GM19240 (cell line): ENCODE data around the gene TNFAIP2.

Experiments
- DNase-seq: peaks from one replicate; pipeline ENCODE4 v3.0.0; 2011; ENCODE audit warnings: low spot score; ENCODE audit not compliant: insufficient read length

Gene TNFAIP2

DNA sequence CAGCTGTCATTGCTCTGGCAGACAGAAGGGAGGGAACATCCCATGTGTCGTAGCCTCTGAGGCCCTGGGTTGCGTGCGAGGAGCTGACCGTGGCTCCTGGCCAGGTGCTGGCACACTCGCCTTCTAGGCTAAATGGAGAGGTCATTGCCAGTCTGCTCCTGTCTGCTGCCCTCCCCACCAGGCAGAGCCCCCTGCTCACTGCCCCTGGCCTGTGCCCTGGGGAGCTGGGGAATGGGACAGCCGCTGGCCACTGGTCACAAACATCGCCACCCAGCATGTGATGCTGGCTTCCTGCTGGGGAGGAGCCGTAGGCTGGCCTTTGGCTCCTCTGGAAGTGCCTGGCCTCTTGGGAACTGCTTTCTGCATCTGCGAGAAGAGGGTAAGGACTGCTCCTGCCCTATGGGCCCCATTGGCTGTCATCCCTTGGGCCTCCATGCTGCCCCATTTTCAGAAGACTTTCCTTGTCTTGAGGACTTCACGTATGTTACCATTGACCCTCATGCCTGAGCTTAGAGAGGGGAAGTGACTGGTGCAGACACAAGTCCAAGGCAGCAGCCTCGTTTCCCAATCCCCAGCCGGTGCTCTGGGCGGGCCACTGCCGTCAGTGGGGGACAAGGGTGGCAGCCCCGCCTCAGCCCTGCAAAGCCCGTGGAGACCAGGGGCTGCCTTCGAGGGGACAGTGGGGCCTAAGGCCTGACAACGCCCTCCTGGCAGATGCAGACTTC is 2.0 kb upstream of the TNFAIP2 start:
- DNase-seq: no peak

DNA sequence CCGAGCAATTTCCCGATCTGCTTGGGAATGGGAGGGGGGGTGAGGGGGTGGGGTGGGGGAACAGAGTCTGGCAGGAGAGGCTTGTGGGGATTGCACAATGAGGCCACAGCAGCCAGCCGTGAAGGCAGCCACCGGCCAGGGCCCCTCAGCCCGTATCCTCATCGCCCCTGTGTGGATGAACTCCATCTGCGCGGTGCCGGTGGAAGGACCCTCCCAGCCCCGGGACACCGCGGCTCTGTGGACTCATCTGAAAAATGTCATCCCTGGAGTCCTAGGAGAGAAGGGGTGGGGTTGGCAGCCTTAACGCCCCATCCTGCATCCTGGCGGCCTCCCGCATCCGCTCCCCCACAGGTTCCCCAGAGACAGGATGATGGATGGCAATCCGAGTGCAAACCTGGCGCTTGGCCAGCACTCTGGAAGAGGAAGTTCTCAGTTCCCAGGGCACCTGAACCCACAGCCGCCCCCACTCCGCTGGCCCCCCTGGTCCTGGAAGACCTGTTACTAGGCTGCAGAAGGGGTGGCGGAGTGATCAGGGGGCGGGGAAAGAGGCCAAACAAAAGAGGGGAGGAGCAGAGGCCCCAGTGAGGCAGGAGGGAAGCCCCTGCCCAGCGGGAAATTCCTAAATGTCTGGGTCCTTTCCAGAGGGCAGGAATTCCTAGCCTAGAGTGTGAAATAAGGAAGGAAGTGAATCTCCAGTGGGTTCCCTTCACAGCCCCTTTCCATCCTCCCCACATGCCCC is 1.2 kb upstream of the TNFAIP2 start:
- no peak for DNase-seq

DNA sequence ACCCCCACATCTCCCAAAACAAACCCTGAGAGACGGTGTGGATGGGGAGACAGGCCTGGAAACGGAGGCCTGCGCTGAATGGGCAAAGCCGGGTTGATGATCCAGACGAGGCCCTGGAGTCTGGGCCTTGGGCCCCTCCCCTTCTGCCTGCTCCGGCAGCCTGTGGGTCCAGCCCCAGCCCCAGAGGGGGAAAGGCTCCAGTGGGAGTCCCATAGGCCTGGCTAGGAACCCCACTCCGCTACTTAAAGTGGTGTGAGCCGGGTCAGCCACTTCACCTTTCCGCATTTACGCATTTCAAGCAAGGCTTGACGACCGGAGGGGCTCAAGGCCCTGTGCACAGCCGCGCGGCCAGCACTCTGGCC is 695 bp upstream of the TNFAIP2 start:
- DNase-seq: no peak

DNA sequence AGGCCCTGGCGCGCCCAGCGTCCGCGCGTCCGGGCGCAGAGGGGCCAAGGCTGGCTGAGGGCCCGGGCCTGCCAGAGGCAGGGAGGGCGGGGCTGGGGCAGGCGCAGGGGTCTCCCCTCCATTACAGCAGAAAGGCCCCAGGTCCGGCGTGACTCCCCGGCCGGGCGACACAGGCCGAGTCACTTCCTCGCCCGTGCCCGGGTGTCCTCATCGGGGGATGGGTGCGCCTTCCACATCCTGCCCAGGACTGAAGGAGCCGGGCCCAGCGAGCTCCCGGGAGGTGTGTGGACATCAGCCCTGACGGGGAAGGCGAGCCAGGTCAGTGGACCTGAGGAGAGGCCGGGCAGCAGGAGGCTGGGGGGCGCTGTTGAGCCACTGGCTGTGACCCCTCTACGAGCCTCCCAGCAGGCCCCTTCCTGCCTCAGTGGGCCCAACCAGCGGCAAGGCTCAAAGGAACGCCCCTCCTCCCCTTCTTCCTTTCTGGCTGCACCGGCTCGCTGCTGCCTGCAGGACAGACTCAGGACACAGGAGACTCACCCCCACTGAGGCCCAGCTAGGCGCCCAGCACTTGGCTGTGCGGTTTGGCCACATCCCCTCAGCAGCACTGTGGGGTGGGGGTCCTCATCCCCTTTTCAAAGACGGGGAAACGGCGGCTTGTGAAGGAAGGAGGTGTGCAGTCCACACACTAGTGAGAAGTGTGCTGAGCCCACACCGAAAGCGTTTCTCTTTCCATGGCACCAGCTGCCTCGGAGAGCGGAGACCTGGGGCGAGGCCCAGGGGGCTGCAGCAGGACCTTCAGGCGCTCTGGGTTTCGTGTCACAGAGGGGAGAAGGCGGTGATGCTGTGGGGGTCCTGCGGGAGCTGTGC is 606 bp downstream of the TNFAIP2 start:
- DNase-seq: no peak

DNA sequence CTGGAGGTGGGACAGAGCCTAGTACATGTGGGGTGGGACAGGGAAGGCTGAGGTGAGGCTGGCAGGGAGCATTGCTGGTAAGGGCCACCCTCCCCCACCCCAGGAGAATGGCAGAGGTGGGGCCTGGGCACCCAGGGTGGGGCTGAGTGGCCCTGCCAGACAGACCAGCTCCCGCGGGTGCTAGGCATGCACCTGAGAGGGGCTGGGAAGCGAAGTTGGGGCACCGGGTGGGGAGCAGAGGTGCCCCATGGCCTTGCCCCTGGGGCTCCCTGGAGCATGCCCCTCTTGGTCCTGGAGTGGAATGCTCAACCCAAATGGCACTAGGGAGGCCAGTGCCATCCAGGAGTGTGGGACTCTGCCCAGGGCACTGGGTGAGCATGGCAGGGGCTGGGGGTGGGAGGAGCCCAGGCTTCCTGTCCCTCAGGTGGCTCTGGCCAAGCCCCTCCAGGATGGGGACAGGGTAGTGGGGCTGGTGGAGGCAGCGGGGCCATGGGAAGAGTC is 1.3 kb downstream of the TNFAIP2 start:
- no peak for DNase-seq

DNA sequence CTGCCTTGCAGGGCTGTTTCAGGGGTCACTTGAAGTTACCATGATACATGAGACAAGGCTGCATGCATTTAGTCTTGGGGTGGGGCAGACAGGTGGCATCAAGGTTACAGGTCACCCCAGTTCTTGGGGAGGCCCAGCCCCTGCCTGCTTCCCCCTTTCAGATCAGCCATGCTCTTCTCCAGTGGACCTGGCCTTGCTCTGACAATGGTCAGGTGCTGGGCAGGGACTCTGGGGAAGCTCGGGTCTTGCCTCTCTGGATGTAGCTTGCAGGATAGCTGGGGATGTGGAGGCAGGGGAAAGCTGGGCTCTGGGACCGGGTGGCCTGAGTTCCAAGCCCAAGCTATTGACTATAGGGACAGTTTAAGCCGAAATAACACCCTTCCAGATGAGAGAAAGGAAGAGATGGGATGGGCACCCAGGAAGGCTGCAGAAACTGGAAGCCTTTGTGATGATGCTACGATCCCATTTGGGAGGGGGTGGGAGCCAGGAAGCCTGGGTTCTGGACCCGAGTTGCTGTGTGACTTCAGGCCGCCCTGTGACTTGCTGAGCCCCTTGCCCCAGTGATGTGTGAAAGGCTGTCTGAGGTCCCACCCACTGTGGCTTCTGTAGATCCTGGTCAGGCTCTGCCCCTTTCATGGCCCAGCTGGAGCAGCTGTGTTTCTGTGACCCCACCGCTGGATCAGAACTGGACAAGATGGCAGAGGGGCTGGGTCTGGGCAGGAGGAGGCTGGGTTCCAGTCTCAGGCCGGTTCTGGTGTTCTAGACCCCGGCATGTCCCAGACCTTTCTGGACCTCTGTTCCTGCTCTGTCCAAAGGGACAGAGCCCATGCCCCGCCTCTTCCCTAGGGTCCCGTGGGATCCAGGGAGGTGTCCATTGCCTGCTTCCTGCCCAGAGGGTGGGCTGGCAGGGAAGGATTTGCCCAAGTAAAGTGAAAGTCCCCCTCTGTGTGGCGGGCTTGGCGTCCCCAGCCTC is 2.1 kb downstream of the TNFAIP2 start:
- DNase-seq: no peak

DNA sequence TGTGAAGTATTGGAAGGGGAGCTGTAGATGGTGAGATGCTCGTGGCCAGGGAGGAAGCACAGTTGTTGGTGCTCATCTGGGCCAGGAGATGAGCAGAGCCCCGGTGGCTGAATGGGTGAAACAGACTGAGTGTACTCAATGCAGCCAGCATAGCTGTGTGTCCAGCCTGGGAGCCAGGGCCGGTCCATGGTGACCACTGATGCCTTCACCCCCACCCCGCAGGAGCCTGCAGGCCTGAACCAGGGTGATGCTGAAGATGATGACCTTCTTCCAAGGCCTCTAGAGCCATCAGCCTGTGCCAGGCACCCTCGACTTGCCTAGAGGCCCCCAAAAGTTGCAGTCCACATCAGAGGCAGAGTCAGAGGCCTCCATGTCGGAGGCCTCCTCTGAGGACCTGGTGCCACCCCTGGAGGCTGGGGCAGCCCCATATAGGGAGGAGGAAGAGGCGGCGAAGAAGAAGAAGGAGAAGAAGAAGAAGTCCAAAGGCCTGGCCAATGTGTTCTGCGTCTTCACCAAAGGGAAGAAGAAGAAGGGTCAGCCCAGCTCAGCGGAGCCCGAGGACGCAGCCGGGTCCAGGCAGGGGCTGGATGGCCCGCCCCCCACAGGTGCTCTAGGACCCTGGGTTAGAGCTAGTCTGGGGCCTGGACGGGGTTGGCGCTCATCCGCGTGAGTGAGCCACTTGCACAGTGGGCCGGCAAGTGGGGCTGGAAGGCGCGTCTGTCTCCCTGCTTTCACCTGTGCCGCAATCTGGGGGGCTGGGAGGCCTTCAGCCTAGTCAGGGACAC is 3.0 kb downstream of the TNFAIP2 start:
- no peak for DNase-seq

DNA sequence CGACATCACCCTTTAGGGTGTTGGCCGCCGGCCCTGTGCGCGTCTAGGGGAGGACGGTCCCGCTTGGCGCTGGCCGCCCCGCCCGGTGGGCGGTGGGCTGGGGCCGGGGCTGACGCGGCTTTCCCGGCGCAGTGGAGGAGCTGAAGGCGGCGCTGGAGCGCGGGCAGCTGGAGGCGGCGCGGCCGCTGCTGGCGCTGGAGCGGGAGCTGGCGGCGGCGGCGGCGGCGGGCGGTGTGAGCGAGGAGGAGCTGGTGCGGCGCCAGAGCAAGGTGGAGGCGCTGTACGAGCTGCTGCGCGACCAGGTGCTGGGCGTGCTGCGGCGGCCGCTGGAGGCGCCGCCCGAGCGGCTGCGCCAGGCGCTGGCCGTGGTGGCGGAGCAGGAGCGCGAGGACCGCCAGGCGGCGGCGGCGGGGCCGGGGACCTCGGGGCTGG is 3.6 kb downstream of the TNFAIP2 start:
- no peak for DNase-seq

DNA sequence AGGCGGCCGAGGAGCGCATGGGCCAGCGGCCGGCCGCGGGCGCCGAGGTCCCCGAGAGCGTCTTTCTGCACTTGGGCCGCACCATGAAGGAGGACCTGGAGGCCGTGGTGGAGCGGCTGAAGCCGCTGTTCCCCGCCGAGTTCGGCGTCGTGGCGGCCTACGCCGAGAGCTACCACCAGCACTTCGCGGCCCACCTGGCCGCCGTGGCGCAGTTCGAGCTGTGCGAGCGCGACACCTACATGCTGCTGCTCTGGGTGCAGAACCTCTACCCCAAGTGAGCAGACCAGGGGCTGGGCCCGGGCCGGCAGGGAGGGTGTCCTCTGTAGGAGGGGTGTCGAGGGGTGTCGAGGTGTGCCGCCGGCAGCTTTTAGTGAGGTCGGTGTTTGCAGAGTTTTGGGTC is 4.1 kb downstream of the TNFAIP2 start:
- no peak for DNase-seq

DNA sequence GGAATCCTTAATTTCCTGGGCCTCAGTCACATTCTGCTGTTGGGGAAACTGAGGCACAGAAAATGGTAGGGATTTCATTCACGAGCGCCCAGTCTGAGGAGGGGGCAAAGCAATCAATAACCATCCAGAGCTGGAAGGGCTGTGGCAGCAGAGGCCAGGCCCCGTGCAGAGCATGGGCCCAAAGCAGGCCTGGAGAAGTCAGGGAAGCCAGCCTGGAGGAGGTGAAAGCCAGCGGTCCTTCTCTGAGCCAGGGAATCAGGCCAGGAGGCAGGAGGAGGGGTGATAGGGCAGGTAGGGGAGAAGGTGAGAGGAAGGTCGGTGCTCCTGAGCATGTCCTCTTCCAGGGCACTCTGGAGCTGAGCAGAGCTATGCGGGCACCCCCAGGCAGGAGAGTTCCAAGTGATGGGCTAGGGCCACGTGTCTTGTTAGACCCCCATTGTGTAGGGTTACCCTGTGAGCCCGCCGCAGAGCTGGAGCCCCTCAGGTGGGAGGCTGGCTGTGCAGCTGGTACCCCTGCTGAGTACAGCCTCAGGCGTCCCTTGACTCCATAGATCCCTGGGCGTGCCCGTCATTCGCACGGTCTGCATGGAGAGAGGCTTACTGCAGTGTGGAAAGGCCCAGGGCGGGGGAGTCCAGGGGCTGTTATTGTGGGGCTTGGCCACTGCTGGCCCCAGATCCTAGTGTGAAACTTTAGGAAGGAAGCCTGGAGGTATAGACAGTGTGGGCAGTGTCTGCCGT is 4.8 kb downstream of the TNFAIP2 start:
- no peak for DNase-seq

DNA sequence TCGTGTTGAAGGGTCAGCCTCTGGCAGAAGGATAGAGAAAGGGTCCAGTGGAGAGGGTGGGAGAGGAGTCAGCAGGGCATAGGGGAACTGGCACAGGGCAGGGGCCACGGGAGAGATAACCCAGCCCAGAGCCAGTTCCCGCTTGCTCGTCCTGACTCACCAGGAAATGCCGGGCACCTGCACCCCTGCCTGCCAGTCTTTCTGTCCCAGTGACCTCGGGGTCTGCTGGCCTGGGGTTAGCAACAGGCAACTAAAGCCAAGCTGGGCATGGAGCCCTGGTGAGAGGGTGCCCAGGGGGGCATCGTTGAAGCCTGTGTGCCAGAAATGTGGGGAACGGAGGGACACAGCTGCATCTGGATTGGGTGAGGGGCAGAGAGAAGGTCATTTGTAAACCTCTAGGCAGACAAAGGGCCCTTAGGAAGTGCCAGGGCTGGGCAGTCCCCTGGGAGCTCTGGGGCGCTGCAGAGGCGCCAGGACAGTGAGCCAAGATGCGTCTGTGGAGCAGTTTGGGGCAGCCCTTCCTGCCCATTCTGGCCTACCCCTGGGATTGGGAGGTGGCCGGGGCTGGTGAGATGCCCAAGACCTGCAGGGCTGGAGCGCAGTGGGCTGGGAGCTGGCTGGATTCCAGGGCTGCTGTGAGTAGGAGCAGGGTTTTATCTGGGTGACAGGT is 5.5 kb downstream of the TNFAIP2 start:
- no peak for DNase-seq

DNA sequence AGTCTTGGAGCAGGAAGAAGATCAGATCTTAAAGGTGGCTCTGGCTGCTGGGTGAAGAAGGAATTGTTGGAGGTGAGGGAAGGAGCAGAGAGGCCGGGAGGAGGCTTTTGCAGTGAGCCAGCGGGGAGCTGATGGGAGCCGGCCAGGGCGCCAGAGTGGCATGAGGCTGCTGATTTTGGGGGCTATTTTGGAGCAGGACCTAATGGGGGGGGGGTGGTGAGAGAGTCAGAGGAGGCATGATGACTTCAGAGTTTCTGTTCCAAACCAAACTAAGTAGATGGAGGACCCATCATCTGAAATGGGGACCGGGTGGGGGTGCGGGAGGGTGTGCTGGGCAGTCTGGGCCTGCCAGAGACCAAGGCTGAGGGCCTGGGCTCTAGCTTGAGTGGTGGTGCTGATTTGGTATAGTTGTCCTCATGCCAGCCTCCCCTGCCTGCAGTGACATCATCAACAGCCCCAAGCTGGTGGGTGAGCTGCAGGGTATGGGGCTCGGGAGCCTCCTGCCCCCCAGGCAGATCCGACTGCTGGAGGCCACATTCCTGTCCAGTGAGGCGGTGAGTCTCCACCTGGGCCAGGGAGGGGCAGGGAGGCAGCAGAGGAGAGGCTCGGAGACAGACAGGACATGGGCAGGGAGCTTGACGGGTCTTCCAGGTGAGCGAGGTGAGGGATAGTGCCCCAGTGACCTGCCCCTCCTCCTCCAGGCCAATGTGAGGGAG is 6.2 kb downstream of the TNFAIP2 start:
- no peak for DNase-seq

DNA sequence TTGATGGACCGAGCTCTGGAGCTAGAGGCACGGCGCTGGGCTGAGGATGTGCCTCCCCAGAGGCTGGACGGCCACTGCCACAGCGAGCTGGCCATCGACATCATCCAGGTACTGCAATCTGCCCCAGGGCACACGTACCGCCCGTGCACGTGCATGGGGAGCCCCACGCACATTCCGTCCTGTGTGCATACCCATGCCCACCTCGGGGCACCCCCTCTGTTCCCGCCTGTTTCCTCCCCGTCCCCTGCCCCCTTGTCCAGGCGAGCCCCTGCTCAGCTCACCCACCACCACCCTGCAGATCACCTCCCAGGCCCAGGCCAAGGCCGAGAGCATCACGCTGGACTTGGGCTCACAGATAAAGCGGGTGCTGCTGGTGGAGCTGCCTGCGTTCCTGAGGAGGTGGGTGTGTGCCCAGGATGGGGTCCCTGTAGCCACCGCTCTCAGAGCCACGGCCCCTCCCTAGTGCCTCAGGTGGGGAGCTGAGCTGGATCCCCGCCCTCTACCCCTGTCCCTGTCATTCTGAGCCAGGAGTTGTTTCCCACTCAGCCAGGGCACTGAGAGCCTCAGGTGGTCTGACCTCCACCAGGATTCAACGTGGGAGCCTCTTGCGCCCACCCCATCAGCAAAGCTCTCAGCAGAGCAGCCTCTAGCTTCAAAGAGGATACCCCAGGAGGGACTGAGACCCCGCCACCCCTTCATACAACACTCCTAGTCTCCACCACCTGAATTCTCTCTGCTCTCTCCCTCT is 6.9 kb downstream of the TNFAIP2 start:
- DNase-seq: no peak

DNA sequence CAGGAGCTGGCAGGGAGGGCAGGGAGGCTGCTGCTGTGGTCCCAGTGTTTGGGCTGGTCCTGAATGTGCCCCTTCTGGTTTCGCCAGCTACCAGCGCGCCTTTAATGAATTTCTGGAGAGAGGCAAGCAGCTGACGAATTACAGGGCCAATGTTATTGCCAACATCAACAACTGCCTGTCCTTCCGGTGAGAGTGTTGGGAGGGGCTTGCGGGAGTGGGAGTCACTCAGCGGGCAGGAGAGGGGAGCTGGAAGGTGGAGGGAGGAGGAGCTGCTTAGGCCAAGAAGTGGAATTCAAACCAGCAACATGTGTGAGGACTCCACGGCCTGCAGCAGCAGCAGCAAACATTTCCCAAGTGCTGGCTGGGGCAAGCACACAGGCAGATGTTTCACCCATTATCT is 7.7 kb downstream of the TNFAIP2 start:
- no peak for DNase-seq

DNA sequence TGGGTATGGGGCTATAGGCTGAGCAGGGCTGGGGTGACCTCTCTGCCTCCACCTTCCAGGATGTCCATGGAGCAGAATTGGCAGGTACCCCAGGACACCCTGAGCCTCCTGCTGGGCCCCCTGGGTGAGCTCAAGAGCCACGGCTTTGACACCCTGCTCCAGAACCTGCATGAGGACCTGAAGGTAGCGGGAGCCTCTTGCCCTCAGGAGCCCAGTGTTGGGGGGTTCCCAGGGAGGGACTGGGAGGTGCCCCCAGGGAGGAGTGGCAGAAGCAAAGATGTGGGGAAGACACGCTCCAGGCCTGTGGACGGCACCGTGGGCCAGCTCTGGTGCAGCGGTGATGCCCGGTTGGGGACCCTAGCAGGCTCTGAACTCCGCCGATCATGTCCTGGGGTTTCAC is 8.3 kb downstream of the TNFAIP2 start:
- DNase-seq: no peak

DNA sequence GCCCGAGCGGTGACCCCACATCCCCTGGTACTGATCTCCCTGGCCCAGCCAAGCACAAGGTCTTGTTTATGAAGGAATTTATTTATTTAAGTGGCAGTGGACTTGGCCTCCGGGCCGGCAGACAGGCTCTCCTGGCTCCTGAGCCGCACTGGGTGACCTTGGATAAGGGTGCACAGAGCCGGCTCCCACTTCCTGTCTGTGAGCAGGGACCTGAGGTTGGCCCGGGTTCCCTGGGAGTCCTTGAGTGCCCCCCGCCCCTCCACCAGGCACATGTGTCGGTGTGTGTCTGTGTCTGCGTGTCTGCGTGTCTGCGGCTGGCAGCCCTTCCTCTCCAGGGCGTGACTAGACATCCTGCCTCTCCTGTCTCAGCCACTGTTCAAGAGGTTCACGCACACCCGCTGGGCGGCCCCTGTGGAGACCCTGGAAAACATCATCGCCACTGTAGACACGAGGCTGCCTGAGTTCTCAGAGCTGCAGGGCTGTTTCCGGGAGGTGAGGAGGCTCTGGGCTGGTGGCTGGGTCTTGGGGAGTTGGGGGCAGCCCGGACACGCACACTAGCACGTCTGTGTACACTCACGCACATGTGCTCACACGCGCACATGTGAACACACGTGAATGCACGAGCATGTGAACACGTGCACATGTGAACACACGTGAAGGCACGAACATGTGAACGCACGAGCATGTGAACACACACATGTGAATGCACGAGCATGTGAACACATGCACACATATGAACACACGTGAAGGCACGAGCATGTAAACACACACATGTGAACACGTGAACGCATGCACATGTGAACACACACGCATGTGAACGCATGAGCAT is 9.3 kb downstream of the TNFAIP2 start:
- no peak for DNase-seq
